Inflammatory macrophage treated with lipopolysaccharide for 4 hours (primary cell): ENCODE results near the gene TMEM244.
A peak's percentile ranks its signal among the peaks of the same experiment; 100 is the strongest.
"Not testable (repeated sequence)": the region's sequence is repeated elsewhere in the genome, so short reads cannot be mapped to it uniquely, and the experiment has no call there.

Experiments used
- DNase-seq: peaks from one replicate; pipeline ENCODE4 v3.0.0-alpha.2; 2020

Gene TMEM244

GRCh38 chr6:129860908-129861665 lies at the start of gene TMEM244:
Gene TMEM244, minus strand, starts transcription at chr6:129861315. Its CDS starts 127 bp downstream, at chr6:129861188.
- DNase-seq, result no peak

GRCh38 chr6:129908858-129909257 lies 47.7 kb upstream of the TMEM244 start:
- DNase-seq, result no peak

GRCh38 chr6:129908356-129908755 lies 47.2 kb upstream of the TMEM244 start:
- peak; percentile 70 for DNase-seq

- no peak for DNase-seq
Observed at GRCh38 chr6:129906515-129907077, 45.5 kb upstream of the TMEM244 start.

- no peak for DNase-seq
Observed at GRCh38 chr6:129903082-129903481, 42.0 kb upstream of the TMEM244 start.

GRCh38 chr6:129902681-129903080 lies 41.6 kb upstream of the TMEM244 start:
- no peak for DNase-seq

GRCh38 chr6:129901910-129902309 lies 40.8 kb upstream of the TMEM244 start:
- DNase-seq, result no peak

GRCh38 chr6:129895692-129896091 lies 34.6 kb upstream of the TMEM244 start:
- peak; percentile 81 for DNase-seq

- peak; percentile 80 for DNase-seq
Observed at GRCh38 chr6:129894921-129895320, 33.8 kb upstream of the TMEM244 start.

- DNase-seq, result peak; percentile 62
Observed at GRCh38 chr6:129893640-129894039, 32.5 kb upstream of the TMEM244 start.

GRCh38 chr6:129890701-129891100 lies 29.6 kb upstream of the TMEM244 start:
- DNase-seq, result no peak

- peak; percentile 8 for DNase-seq
Observed at GRCh38 chr6:129890164-129890563, 29.0 kb upstream of the TMEM244 start.

- DNase-seq, result peak; percentile 88
Observed at GRCh38 chr6:129889580-129889979, 28.5 kb upstream of the TMEM244 start.

- no peak for DNase-seq
Observed at GRCh38 chr6:129886401-129887155, 25.5 kb upstream of the TMEM244 start.

GRCh38 chr6:129884211-129884610 lies 23.1 kb upstream of the TMEM244 start:
- no peak for DNase-seq

GRCh38 chr6:129882510-129883023 lies 21.5 kb upstream of the TMEM244 start:
- peak; percentile 87 for DNase-seq

GRCh38 chr6:129877894-129878293 lies 16.8 kb upstream of the TMEM244 start:
- DNase-seq, result not testable (repeated sequence)

GRCh38 chr6:129875610-129876520 lies 14.8 kb upstream of the TMEM244 start:
- peak; percentile 75 for DNase-seq

- peak; percentile 10 for DNase-seq
Observed at GRCh38 chr6:129874837-129875236, 13.7 kb upstream of the TMEM244 start.

GRCh38 chr6:129872586-129872985 lies 11.5 kb upstream of the TMEM244 start:
- no peak for DNase-seq

GRCh38 chr6:129871221-129871620 lies 10.1 kb upstream of the TMEM244 start:
- no peak for DNase-seq

- DNase-seq, result no peak
Observed at GRCh38 chr6:129867403-129867802, 6.3 kb upstream of the TMEM244 start.
